T-cell (primary cell): Measurements from ENCODE around the gene PRR5. TPM values are rescaled to one million over a fixed set of nuclear protein-coding genes. Genes with fewer than 3 reads are reported as not detected.

Experiments used
- ATAC-seq, 4 experiments: fragments of 200-7000 bp in 3 of 4; fragments of 150-1000 bp in 1 of 4; cut with Tn5 transposase; replicated peaks in 1 of 4; 1 replicate in 3 of 4; 2 replicates in 1 of 4; pipeline ENCODE4 v1.10.0; 2021; ENCODE audit warnings: moderate library complexity in 3 of 4, mild to moderate bottlenecking in 2 of 4, moderate number of reproducible peaks in 1 of 4
- CTCF ChIA-PET, 2 donors: fragments of 300-600 bp; sonication (Branson Sonifier 250); formaldehyde crosslinking; loops; one replicate each; lab custom pipeline; 2022; ENCODE audit warnings: antibody characterized with exemption in 2 of 2; lab: Charles Lee
- POLR2A ChIA-PET, 2 donors: fragments of 300-600 bp; sonication (Branson Sonifier 250); formaldehyde crosslinking; loops; one replicate each; lab custom pipeline; 2022; ENCODE audit warnings: antibody characterized with exemption in 2 of 2; lab: Charles Lee
- DNase-seq, 35 experiments: peaks; one replicate each; pipeline versions ENCODE4 v3.0.0 to v3.0.0-alpha.2; 2013 to 2023
- H3K27ac ChIP-seq: one replicate; pipeline ENCODE4 v1.5.1; 2013; ENCODE audit warnings: low read length
- H3K27me3 ChIP-seq, 2 experiments: replicated peaks in 1 of 2; 1 replicate in 1 of 2; 2 replicates in 1 of 2; pipeline versions ENCODE4 v1.6.1 to v1.7.0; 2013; ENCODE audit warnings: low read length in 1 of 2, mixed read lengths in 1 of 2; ENCODE audit not compliant: control insufficient read depth in 2 of 2, insufficient read depth in 2 of 2; ENCODE audit errors: extremely low read depth in 1 of 2
- H3K36me3 ChIP-seq, 2 donors: 1 replicate in 1 of 2; 2 replicates in 1 of 2; pipeline versions ENCODE4 v1.6.1 to v1.7.0; 2013; ENCODE audit warnings: low read length in 1 of 2; ENCODE audit not compliant: control insufficient read depth in 2 of 2, insufficient read depth in 1 of 2; ENCODE audit errors: extremely low read depth in 1 of 2
- H3K4me1 ChIP-seq, 2 experiments: 1 replicate in 1 of 2; 2 replicates in 1 of 2; pipeline versions ENCODE4 v1.6.1 to v1.7.0; 2013; ENCODE audit warnings: low read length in 2 of 2, mixed read lengths in 1 of 2; ENCODE audit not compliant: insufficient read depth in 2 of 2, control insufficient read depth in 1 of 2; ENCODE audit errors: extremely low read depth in 1 of 2
- H3K4me3 ChIP-seq, 2 donors: 1 replicate in 1 of 2; 2 replicates in 1 of 2; pipeline versions ENCODE4 v1.5.1 to v1.7.0; 2013; ENCODE audit warnings: mild to moderate bottlenecking in 2 of 2, low read length in 1 of 2, moderate library complexity in 1 of 2; ENCODE audit not compliant: control insufficient read depth in 1 of 2; ENCODE audit errors: extremely low read depth in 1 of 2
- H3K9me3 ChIP-seq: 2 replicates; pipeline ENCODE4 v1.7.0; 2013
- H3K27ac Mint-ChIP-seq, 2 donors: one replicate each; pipeline ENCODE4 v1.8.0; 2020 to 2021; ENCODE audit warnings: mild to moderate bottlenecking in 2 of 2, mixed read lengths in 2 of 2
- H3K27me3 Mint-ChIP-seq, 2 donors: one replicate each; pipeline ENCODE4 v1.8.0; 2021 to 2022; ENCODE audit warnings: mixed read lengths in 2 of 2
- H3K36me3 Mint-ChIP-seq: one replicate; pipeline ENCODE4 v1.8.0; 2021; ENCODE audit warnings: mixed read lengths
- H3K4me1 Mint-ChIP-seq, 3 donors: one replicate each; pipeline ENCODE4 v1.8.0; 2020 to 2022; ENCODE audit warnings: mixed read lengths in 3 of 3, mild to moderate bottlenecking in 1 of 3
- H3K4me3 Mint-ChIP-seq, 3 donors: one replicate each; pipeline ENCODE4 v1.8.0; 2020 to 2022; ENCODE audit warnings: mild to moderate bottlenecking in 3 of 3, mixed read lengths in 3 of 3, moderate library complexity in 3 of 3
- H3K9me3 Mint-ChIP-seq, 3 donors: one replicate each; pipeline ENCODE4 v1.8.0; 2020 to 2022; ENCODE audit warnings: mixed read lengths in 3 of 3
- WGBS: methylation state at CpG from one replicate; pipeline ENCODE4 v1.1.5; 2013; ENCODE audit warnings: missing lambda C conversion rate; ENCODE audit not compliant: insufficient coverage; 5-methylcytosine and 5-hydroxymethylcytosine counted together
- total RNA-seq, 35 experiments: library from RNA in 6 of 35; stranded (reverse) in 6 of 35; fragments of 120-200 nt in 1 of 35; gene quantifications; one replicate each; pipeline versions ENCODE4 v1.2.1 to v1.2.4 and lab custom pipeline; 2013 to 2026

Gene PRR5
- total RNA-seq, 5 donors from 2014 or later (not counting 1 experiment from before 2014, with no cell fraction given), result 37.0 to 64.0 (median 58.7) TPM

DNA sequence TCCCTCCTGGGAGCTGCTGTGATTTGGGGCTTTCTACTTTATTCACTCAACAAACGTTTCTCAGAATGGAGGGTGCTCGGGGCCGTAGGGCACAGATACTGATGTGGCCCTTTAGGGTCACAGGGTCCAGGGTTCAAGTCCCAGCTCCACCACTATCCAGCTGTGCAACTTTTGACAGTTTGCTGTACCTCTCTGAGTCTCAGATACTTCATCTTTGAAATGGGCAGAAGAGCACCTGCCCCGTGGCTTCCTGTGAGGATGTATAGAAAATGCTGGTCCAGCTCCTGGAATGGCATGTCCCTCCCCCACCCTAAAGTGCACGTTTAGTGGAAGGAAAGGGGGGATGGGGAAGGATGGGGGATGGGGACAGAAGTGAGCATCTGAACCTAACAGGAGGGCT, 21.9 kb upstream of the PRR5 start:
- Histone ChIP-seq H3K27ac (no peak overlapping the region), H3K36me3 (peaks cover 0 to 2% of the 10 kb centered on the region in 2 donors), H3K4me1 (peaks cover 5 to 76% of the 10 kb centered on the region in 2 experiments), H3K9me3 (no peaks in the 10 kb centered on the region), H3K27me3 (no peaks in the 10 kb centered on the region), H3K4me3 (no peak overlapping the region)
- H3K36me3 Mint-ChIP-seq, result peaks cover 5% of the 10 kb centered on the region
- CTCF ChIA-PET, result no interaction called here
- POLR2A ChIA-PET, result interaction anchor here in 1 of 2 donors (0.9 kb wide), 1 partner anchor 26 kb away, joined by 5 read pairs; no protein-coding TSS in a partner anchor
- no peak for ATAC-seq
- 20% methylated on average over 1 of the region's 5 CpGs for WGBS
- no peaks in the 10 kb centered on the region for H3K9me3 Mint-ChIP-seq
- H3K27me3 Mint-ChIP-seq, result no peaks in the 10 kb centered on the region
- no peak overlapping the region for H3K27ac Mint-ChIP-seq
- no peak overlapping the region for H3K4me3 Mint-ChIP-seq
- peaks cover 39 to 67% (median 50%) of the 10 kb centered on the region in 3 donors for H3K4me1 Mint-ChIP-seq
- DNase-seq, result no peak

DNA sequence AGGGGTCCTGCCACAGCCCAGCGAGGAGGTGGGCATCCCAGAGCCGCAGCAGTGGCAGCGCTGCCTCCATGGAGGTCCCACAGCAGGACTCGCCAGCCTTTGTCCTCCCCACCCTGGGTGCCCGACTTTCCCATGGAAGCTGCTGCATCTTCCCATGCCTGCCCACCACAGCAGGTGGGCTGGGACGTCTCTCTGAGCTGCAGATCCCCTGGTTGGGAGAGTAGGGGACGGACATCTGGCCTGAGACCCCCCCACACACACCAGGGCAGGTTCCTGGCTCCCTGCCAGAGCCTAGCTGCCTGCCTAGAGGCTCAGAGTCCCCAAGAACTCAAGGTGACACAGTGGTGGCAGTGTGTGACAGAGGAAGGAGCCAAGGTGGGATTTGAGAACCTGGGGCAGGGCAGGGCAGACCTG, 21.5 kb upstream of the PRR5 start:
- 71% methylated on average over 4 of the region's 7 CpGs for WGBS
- H3K27ac Mint-ChIP-seq, result no peak overlapping the region
- Histone ChIP-seq H3K27me3 (no peaks in the 10 kb centered on the region), H3K4me3 (no peak overlapping the region), H3K9me3 (no peaks in the 10 kb centered on the region), H3K27ac (no peak overlapping the region), H3K36me3 (peaks cover 0 to 2% of the 10 kb centered on the region in 2 donors), H3K4me1 (peaks cover 7 to 78% of the 10 kb centered on the region in 2 experiments)
- CTCF ChIA-PET, result no interaction called here
- H3K36me3 Mint-ChIP-seq, result peaks cover 5% of the 10 kb centered on the region
- no peaks in the 10 kb centered on the region for H3K9me3 Mint-ChIP-seq
- no peaks in the 10 kb centered on the region for H3K27me3 Mint-ChIP-seq
- ATAC-seq (no peak), DNase-seq (no peak)
- H3K4me3 Mint-ChIP-seq, result no peak overlapping the region
- POLR2A ChIA-PET, result interaction anchor here in 1 of 2 donors (0.9 kb wide), 1 partner anchor 26 kb away, joined by 5 read pairs; no protein-coding TSS in a partner anchor
- peaks cover 43 to 68% (median 54%) of the 10 kb centered on the region in 3 donors for H3K4me1 Mint-ChIP-seq

DNA sequence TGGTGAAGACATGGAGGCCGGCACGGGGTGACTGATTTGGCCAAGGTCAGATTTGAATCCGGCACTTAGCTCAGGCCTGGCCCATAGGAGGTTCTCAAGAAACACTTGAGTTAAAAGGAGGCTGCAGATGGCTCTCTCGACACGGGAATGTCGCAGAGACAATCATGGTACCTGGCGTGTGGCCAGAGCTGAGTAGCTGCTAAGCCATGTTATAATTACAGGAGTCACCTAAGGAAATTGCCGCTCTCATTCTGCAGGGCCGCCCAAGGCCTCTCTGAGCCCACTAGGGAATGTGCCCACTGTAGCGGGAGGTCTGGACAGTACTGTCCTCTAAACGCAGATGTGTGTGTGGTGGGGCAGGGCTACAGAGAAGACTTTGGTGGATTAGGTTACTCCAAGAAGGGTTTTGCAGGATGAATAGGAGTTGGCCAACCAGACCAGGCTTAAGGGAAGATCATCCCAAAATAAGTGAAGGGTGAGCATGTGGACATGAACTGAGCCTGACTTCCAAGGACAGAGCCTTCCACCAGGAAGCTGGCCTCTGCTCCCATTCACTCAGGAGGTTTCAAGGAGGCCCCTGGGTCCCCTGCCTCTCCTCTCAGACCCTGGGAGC, 19.3 kb upstream of the PRR5 start:
- ATAC-seq (no peak), DNase-seq (no peak)
- H3K4me3 Mint-ChIP-seq, result no peak overlapping the region
- Histone ChIP-seq H3K9me3 (no peaks in the 10 kb centered on the region), H3K27me3 (no peaks in the 10 kb centered on the region), H3K36me3 (peaks cover 0 to 2% of the 10 kb centered on the region in 2 donors), H3K4me1 (peaks cover 6 to 72% of the 10 kb centered on the region in 2 experiments), H3K27ac (no peak overlapping the region), H3K4me3 (no peak overlapping the region)
- H3K27ac Mint-ChIP-seq, result no peak overlapping the region
- no peaks in the 10 kb centered on the region for H3K27me3 Mint-ChIP-seq
- ChIA-PET CTCF (interaction anchor here in 1 of 2 donors (0.6 kb wide), 1 partner anchor 53 kb away, joined by 3 read pairs; no protein-coding TSS in a partner anchor), POLR2A (interaction anchor here in 1 of 2 donors (0.6 kb wide), 1 partner anchor 18 kb away, joined by 3 read pairs; no protein-coding TSS in a partner anchor)
- H3K9me3 Mint-ChIP-seq, result no peaks in the 10 kb centered on the region
- peaks cover 35 to 65% (median 49%) of the 10 kb centered on the region in 3 donors for H3K4me1 Mint-ChIP-seq
- peaks cover 7% of the 10 kb centered on the region for H3K36me3 Mint-ChIP-seq
- WGBS, result 48% methylated on average over 8 of the region's 11 CpGs

DNA sequence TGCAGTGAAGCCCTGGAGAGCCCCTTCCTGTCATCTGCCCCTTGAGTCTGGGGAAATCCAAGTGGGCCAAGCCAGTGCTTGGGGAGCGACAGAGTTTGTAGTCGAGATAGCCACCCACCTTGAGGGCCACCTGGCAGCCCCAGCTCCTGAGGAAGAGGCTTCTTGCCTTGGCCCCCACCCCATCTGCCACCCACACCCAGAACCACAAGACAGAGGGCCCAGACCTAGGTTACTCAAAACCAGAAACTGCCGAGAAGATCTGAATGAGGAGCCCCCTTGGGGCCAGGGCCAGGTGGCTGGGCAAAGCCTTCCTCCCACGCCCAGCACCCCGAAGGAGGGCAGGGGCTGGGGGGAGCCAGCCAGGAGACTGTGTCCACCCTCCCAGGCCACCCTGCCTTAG, 18.8 kb upstream of the PRR5 start:
- Histone ChIP-seq H3K4me3 (no peak overlapping the region), H3K4me1 (peaks cover 6 to 67% of the 10 kb centered on the region in 2 experiments), H3K27me3 (no peaks in the 10 kb centered on the region), H3K27ac (no peak overlapping the region), H3K9me3 (no peaks in the 10 kb centered on the region), H3K36me3 (peaks cover 0 to 2% of the 10 kb centered on the region in 2 donors)
- Mint-ChIP-seq H3K4me3 (no peak overlapping the region), H3K27me3 (no peaks in the 10 kb centered on the region), H3K9me3 (no peaks in the 10 kb centered on the region), H3K36me3 (peaks cover 7% of the 10 kb centered on the region), H3K4me1 (peaks cover 35 to 65% (median 49%) of the 10 kb centered on the region in 3 donors), H3K27ac (peak overlapping the region in 1 of 2 donors; percentile 58)
- POLR2A ChIA-PET, result interaction anchor here in 1 of 2 donors (0.6 kb wide), 1 partner anchor 19 kb away, joined by 3 read pairs; no protein-coding TSS in a partner anchor
- CTCF ChIA-PET, result no interaction called here
- 23% methylated on average over 4 of the region's 5 CpGs for WGBS
- DNase-seq, result no peak
- no peak for ATAC-seq

DNA sequence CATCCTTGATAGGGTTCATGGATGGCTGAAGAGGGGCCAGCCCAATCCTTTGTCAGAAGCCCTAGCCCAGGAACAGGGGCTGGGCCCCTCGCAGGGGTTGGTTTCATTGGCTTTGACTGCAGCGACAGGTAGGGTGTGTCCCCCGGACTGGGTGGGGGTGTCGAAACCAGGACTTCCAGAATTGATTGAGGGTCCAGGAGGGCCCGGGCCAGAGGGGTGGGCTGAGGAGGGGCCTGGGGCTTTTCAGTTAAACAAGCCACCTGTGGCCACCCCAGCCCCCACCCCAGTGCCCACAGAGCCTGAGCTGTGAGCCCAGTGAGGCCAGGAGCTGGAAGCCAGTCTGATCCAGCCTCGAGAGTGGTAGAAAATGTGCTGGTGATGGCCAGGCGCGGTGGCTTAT, 18.1 kb upstream of the PRR5 start:
- no peaks in the 10 kb centered on the region for H3K27me3 Mint-ChIP-seq
- Histone ChIP-seq H3K4me3 (no peak overlapping the region), H3K9me3 (no peaks in the 10 kb centered on the region), H3K27me3 (no peaks in the 10 kb centered on the region), H3K36me3 (peaks cover 0 to 2% of the 10 kb centered on the region in 2 donors), H3K4me1 (peaks cover 6 to 64% of the 10 kb centered on the region in 2 experiments), H3K27ac (no peak overlapping the region)
- peak overlapping the region in 1 of 3 donors; percentile 41 for H3K4me3 Mint-ChIP-seq
- no peaks in the 10 kb centered on the region for H3K9me3 Mint-ChIP-seq
- H3K27ac Mint-ChIP-seq, result peak overlapping the region in 1 of 2 donors; percentile 34
- ATAC-seq, result no peak
- POLR2A ChIA-PET, result no interaction called here
- H3K4me1 Mint-ChIP-seq, result peaks cover 35 to 62% (median 49%) of the 10 kb centered on the region in 3 donors
- no peak for DNase-seq
- peaks cover 7% of the 10 kb centered on the region for H3K36me3 Mint-ChIP-seq
- CTCF ChIA-PET, result interaction anchor here (0.5 to 2.4 kb wide), 7 partner anchors 16 to 292 kb away, joined by 3 to 12 read pairs (median 3); no protein-coding TSS in a partner anchor
- no CpG with 5 or more reads among the region's 8 CpGs for WGBS

DNA sequence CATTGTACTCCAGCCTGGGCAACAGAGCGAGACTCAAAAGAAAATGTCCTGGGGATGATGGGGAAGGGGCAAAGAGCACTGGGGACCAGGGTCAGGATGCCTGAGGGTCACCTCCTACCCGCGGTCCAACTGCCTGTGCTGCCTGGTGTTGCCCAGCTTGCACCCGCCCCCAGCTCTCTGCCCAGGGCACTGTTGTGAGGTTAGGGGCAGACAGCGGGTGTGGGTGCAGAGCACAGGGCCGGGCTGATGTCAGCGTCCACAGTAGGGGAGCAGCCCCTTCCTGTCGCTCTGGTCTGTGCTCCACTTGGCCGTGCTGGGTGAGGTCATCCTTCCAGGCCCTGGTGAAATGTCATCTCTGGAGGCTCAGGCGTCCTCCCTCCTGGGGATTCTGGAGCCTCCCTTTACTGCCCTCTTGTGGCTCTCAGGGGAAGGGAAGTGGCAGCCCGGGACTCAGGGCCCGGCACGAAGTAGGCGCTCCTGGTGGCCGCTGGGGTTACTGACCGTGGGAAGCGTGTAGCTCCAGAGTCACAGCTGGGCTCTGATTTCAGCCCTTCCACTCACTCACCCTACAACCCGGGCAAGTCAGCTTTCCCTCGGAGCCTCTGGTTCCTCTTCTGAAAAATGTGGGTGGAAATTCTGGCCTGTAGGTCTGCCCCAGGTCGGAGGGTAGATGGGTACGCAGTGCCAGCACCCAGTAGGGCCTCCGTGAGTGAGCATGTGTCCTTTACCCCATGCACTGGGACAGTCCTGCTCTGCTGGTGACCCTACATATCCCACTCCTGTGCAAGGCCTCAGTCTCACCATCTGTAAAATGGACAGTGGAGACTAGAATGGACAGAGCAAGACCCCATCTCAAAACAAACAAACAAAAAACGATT, 17.3 kb upstream of the PRR5 start:
- H3K4me3 ChIP-seq, result no peak overlapping the region
- no peaks in the 10 kb centered on the region for H3K27me3 ChIP-seq
- H3K36me3 Mint-ChIP-seq, result peaks cover 6% of the 10 kb centered on the region
- no peaks in the 10 kb centered on the region for H3K9me3 Mint-ChIP-seq
- ATAC-seq (peak; percentile 85 to 90 (median 88)), DNase-seq (peak; percentile 63 to 92 (median 79))
- CTCF ChIA-PET, result interaction anchor here (0.5 to 2.4 kb wide), 16 partner anchors 14 to 761 kb away, joined by 3 to 12 read pairs (median 3); partner anchors contain the start of gene PNPLA3 (in 1 of the 2)
- peaks cover 6 to 64% of the 10 kb centered on the region in 2 experiments for H3K4me1 ChIP-seq
- H3K9me3 ChIP-seq, result no peaks in the 10 kb centered on the region
- H3K27ac Mint-ChIP-seq, result peak overlapping the region; percentile 84 to 88
- no peaks in the 10 kb centered on the region for H3K27me3 Mint-ChIP-seq
- POLR2A ChIA-PET, result no interaction called here
- WGBS, result 26% methylated on average over 10 of the region's 23 CpGs
- peaks cover 0 to 2% of the 10 kb centered on the region in 2 donors for H3K36me3 ChIP-seq
- peak overlapping the region; percentile 31 to 69 (median 41) for H3K4me3 Mint-ChIP-seq
- H3K4me1 Mint-ChIP-seq, result peaks cover 32 to 59% (median 47%) of the 10 kb centered on the region in 3 donors
- H3K27ac ChIP-seq, result peak overlapping the region; percentile 42
